Activated CD8-positive, alpha-beta memory T cell treated with anti-CD3 and anti-CD28 coated beads, Interleukin-2, amount 50 U/mL, for 1 hour (primary cell): ENCODE data around the gene NPFF.
"Not testable (repeated sequence)": the region's sequence is repeated elsewhere in the genome, so short reads cannot be mapped to it uniquely, and the experiment has no call there.

Source experiments
- DNase-seq: peaks from one replicate; pipeline ENCODE4 v3.0.0-alpha.2; 2020; ENCODE audit errors: extremely low read depth

NPFF gene, protein sequence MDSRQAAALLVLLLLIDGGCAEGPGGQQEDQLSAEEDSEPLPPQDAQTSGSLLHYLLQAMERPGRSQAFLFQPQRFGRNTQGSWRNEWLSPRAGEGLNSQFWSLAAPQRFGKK

DNA sequence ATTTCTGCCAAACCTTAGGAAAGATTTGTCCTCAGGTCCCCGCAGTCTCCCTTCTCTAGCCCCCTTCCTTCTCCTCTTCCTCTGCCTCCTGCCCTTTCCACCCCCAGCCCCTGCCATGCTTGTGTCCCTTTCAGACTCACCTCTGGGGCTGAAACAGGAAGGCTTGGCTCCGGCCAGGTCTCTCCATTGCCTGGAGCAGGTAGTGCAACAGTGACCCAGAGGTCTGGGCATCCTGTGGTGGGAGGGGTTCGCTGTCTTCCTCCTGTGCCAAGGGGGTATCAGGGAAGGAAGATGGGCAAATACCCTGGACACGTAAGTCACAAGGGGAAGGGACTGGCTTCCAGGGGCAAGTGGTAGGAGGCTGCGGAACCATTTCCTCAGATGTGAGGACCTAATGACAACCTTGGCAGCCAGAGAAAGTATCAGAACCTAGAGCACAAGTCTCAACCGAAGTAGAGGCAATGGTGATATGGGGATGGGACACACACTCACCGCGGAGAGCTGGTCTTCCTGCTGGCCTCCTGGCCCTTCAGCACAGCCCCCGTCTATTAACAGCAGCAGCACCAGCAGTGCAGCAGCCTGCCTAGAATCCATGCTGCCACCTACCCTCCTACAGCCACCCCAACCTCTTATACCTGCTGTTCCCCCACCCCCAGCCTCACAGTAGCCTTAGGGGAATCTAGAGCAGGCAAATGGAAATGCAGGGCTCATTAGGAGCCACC lies at the start of gene NPFF:
Gene NPFF (minus strand): TSS at position 604 of the 722 bp plus-strand sequence. CDS start 10 bp downstream, at position 594.
- DNase-seq: no peak

DNA sequence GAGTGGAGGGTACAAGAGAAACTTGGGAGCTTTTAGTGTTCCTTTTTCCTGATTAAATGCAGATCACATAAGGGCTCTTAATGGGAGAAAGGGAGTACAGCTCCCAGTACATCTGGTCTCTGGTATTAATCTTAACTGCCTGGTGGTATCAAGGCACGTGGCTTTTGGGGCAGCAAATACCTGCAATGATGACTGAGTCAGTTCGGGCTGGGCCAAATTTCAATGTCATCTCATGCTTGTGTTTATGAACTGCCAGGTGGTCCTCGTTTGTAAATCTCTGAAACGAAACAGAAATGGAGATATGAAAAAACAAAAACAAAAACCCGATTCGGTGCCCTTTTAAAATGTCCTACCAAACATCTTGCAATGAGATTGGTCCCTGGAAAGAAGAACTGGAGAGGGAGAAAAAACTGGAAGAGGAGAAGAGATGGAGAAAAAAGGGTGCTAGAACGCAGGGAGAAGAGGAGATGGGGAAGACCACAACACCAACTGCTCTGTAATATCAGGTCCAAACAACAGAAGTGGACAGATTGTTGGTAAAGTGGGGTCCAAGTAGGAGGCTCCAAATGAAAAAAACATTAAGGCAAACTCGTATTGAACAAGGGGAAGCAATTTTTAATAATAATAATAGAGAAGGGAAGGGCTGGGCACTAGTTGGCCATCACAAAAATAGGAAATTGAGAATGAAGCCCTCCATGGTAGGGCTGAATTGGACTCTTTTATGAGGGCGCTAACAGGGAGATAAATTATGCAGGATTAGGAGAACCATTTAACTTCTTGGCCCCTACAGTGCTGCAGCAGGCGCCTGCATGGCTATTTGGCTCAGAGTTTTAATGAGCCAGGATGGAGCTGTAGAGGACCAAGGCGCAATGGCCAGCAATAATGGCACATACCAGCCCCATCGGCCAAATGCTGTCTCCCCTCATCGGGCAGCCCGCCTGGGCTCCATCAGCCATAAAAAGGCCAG lies 45.4 kb upstream of the NPFF start:
- DNase-seq: no peak

DNA sequence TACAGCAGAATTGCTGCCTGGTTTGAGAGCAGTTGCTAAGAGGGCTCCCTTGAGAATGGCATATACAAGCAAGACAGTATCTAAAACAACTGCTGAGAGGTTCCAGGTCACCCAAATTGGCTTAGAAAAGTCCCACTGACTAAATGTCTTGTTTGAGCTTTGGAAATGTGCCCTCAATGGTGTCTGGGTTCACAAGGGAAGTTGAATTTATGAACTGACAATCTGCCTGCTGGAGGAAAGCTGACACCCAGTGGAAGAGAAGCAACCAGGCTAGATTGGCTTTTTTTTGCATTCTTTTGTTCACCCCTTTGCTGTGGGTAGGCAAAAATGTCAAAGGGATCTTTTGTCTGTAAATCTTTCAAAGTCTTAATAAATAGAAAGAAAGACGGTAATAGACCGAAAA lies 44.6 kb upstream of the NPFF start:
- no peak for DNase-seq

DNA sequence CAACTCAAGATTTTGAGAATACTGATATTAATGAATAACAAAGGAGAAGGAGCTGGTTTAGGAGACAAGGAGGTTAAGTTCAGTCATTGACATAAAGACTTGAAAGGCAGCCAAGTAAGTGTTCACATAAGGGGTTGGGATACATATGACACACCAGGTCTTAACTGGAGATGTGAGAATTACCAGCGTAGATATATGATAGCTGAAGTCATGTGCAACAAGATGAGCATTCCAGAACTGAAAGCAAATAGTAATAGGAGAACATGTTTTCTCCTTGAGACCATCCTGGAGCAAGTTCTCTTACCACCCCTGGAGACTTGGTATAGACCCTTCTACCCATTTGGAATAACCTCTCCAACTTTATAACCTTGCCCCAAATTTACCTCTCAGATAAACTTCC lies 43.3 kb upstream of the NPFF start:
- DNase-seq: no peak

DNA sequence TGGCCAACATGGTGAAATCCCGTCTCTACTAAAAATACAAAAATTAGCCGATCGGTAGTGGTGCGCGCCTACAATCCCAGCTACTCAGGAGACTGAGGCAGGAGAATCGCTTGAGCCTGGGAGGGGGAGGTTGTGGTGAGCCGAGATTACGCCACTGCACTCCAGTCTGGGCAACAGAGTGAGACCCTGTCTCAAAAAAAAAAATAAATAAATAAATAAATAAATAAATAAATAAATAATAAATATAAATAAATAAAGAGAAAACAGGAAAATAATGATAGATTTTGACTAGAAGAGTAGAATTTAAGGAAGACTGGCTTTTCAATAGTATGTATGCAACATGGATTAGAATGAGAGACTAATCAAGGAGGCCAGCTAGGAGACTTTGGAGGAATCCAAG lies 42.8 kb upstream of the NPFF start:
- DNase-seq: not testable (repeated sequence)

DNA sequence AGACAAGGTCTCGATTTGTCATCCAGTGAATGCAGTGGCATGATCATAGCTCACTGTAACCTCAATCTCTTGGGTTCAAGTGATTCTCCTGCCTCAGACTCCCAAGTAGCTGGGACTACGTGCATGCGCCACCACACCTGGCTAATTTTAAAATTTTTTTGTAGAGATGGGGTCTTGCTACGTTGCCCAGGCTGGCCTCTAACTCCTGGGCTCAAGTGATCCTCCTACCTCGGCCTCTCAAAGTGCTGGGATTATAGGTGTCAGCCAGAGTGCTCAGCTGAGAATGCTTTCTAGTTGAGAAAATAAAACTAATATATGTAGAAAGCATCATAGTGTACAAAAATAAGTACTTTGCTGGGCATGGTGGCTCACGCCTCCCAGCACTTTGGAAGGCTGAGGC lies 41.1 kb upstream of the NPFF start:
- DNase-seq: not testable (repeated sequence)

DNA sequence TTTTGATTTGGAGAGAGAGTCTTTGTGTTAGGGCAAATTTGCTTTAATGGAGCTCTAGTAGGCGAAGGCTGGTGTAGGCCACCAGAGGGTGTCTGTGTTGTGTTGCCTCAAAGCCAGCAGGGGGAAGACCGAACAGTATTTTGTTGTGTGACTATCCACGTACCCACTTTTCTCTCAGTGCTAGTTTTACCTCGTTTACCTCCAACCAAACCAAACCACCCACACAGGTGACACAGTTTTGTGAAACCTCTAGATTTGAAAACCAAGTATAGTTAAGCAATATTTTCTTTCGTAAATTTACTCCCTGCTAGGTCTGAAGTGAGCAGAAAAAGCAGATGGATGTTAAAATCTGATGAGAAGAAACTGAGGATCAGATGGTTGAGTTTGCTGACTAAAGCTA lies 36.3 kb upstream of the NPFF start:
- DNase-seq: peak; percentile 4

DNA sequence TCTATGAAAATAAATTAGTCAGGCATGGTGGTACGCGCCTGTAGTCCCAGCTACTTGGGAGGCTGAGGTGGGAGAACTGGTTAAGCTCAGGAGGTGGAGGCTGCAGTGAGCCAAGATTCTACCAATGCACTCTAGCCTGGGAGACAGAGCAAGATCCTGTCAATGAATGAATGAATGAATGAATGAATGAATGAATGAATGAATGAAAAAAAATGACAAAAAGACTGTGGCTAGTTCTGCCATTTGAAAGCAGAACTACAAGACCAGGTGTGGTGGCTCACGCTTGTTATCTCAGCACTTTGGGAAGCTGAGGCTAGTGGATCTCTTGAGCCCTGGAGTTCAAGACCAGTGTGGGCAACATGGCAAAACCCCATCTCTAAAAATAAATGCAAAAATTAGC lies 32.2 kb upstream of the NPFF start:
- DNase-seq: no peak

DNA sequence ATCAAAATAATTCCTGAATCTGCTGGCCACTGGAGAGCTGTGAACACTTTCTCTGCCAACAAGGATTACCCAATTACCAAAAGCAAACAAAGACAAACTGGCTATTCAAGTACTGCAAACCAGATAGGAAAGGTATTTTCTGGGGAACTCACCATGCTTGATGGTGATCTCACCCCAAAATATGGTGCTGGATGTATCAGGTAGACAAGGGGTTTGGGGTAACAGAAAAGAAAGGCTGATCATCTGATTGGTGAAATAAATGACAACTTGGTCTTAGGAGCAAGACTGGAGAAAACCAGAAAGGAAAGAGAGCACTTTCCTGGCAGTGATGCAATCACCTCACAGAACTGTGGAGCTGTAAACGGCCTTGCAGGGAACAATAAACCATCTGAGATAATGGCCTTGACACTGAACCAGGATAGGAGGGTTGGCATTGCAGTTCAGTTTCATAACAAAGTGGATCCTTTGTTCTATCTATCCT lies 31.0 kb upstream of the NPFF start:
- DNase-seq: no peak

DNA sequence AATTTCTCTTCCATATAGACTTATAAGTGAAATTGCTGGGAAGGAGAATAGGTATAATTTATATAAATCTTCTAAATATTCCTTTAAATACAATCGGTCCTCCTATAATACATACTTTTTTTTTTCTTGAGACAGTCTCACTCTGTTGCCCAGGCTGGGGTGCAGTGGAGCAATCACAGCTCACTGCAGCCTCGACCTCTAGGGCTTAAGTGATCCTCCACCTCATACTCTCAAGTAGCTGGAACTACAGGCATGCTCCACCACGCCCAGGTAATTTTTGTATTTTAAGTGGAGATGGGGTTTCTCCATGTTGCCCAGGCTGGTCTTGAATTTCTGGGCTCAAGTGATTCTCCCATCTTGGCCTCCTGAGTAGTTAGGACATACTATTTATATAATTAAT lies 29.7 kb upstream of the NPFF start:
- no peak for DNase-seq

DNA sequence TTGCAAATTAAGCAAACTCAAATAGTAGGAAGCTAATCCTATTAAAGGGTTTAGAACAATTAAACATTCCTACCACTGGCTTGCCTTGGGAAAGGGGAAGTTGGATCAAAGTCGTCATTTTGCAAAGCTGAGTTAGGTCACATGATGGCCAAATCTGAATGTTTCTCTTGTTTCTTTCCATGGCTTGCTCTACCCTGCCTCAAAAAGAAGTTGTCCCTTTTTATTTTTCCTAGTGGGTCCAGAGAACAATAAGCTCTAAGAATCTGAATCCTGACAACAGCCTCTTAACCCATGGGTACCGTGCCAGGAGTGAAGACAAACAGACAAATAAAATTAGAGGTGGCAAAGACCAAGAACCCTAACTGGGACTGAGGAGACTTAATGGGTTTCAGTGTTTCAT lies 26.2 kb upstream of the NPFF start:
- no peak for DNase-seq

DNA sequence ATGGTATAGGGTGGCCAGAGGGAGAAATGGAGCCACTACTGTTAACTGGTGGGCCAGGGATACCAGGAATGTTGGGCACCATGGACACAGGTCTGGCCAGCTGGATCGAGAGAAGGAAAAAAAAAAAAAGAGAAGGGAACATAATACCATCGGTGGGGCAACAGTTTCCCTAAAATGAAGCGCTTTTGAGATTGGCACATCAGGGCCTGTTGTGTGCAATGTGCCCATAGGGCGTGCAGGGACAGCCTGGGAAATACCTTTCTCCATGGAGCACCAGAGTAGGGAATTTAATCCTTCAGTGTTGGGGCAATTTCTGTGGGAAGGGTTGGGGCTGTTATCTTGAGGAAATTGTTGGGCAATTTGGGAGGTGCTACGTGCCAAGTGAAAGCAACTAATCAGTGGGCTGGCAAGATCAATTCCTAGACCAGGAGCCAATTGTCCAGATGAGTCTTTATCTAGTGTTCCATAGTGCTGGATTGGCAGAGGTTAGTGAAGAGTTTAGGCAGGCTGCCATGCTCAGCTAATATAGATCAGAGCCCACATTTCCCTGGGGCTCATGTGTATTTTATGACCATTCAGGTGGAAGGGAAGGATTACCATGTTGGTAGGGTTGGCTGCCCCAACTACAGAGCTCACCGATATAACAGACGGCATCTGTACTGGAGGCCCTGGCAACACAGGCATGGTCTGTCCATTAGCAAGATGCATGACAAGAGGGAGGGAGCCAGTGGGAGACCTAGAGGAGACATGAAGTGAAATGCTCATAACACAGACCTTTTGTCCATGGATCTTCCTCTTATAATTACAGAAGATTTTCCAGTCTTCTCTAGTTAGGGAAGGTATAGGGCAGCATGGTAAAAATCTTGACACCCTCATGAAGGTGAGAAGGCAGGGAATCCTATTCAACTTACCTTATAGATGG lies 25.5 kb upstream of the NPFF start:
- no peak for DNase-seq

DNA sequence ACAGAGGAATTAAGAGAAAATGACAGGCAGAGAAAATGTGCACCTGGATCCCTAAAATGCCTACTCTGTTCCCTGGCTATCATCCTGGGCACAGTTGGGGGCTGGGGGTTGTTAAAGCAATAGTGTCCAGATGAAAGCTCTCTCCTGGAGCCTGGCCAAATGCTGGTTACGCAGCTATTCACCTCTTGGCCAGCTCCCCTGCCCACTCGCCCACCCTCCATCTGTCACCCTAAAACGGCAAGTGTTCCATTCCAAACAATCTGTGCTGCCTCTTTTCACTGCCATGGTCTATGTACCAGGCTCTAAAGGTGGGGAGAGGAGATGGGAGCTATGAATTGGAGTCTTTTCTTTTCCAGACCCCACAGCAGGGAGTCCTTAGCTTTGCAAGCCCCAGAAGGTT lies 24.7 kb upstream of the NPFF start:
- no peak for DNase-seq

DNA sequence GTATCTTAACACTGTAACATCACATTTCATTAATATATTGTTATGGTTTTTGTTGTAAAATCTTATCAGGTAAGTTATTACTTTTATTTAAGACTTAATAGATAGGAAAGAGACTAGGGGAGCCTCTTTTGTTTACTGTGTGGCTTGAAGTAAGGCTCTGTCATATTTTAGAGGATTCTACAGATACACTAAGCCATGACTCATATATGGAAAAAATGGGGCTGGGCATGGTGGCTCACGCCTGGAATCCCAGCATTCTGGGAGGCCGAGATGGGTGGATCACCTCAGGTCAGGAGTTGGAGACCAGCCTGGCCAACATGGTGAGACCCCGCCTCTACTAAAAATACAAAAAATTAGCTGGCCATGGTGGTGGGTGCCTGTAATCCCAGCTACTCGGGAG lies 23.6 kb upstream of the NPFF start:
- no peak for DNase-seq

DNA sequence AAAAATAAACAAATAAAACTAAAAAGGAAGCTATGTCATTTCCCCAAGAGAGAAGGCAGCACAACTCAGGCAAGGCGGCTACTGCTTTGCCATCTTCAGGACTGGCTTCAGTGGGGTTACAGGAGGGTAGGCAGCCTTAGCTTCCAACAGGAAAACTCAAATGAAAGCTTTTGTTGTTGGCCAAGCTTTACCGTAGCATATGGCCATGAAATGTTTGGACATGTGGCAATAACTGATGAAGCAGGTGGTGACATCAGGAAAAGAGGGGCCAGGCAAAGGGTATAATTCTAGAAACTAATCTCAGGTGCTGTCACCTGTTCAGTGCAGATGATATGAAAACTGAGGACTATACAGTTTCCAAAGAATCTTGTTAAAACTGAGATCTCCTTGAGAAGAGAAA lies 22.8 kb upstream of the NPFF start:
- no peak for DNase-seq

DNA sequence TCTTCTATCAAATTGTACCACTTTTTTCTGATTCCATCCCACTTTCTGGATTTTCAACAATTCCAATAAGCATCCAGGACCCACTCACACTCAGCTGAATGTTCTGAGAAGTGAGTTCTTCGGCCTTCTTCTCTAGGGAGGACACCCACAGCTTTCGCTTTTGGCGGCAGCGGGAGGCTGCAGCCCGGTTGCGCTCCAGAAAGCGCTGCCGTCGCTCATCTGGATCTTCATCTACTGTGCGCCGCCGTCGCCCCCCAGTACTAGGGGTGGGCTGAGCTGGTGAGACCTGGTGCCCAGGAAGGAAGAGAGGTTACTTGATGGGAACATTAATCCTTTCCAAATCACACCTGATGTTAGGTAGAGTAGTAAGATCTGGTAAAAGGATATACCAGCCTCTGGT lies 17.2 kb upstream of the NPFF start:
- no peak for DNase-seq

DNA sequence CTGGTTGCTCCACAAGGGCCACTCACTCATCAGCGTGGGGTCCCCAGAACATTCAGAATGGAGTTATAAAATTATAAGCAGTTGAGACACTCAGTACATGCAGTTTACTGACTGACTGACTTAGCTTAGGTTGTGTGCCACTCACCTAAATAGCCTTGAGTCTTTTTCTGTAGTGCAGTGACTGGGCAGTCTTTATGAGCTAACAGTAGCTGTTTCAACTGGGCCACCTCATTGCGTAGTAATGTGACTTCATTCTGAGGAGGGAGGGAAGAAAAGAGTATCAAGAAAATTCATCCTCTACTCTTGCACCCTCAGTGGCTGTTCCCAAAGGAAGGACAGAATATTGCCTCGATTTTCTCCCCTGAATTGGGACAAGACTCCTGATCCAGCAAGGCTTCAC lies 15.8 kb upstream of the NPFF start:
- DNase-seq: no peak

DNA sequence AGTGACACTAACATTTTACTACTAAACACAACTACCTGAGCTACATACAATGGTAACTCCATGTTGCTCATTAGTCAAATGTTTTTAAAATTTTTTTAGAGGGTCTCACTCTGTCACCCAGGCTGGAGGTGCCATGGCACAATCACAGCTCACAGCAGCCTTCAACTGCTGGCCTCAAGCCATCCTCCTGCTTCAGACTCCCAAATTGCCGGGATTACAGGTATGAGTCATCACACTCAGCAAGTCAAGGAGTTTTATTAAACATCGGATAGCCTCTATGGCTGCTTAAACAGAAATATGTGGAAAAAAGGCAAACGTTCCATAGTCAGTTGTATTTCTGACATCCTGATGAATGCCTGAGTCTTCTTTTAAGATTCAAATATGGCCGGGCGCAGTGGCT lies 11.1 kb upstream of the NPFF start:
- DNase-seq: no peak

DNA sequence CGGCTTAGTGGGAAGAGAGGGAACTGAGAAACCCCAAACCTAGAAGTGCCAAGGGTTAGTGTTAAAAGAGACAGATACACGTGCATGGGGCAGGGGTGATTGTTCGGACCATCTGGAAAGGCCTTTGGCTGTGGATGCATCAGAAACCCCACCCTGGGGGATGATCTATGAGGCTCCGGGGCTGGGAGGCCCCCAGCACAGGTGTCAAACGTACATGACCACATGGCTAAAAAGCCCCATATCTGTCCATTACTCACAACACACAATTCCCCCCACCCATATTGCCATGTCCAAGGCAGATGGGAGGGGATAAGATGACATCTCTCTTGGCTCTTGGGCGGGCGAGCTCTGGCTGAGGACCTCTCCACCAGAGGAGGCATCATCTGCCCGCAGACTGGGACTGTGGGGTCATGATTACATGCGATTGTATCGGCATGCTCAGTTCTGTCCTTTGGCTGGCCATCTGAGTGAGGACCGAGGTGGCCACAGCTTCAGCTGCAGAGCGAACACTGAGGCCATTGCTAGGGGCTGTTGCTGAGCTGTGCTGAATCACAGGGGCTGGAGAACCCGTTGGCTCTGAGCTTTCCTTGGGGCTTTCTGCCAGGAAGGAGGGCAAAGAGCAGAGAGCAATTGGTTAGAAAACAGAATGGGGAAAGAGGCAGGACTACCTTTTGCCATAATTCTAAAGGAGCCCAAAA lies 9.6 kb upstream of the NPFF start:
- DNase-seq: no peak

DNA sequence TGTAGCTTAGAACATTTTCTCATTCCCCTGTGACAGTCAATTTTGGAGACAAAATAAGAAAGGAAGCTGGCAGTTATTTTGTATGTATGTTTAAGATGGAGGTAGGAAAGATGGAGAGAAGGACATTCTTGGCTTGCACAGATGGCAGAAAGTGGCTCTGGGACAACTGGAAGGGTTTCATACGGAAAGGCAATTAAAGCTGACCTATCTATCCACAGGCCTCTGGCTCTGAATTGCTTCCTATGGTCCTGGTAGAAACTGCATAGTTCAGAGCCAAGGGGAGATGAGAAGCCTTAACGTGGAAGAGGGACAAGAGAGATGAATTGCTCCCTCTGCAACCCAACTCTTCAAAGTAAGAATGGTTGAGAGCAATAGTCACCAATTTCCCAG lies 8.0 kb upstream of the NPFF start:
- no peak for DNase-seq
